ENCODE results near the gene PRLR.

Gene PRLR

GRCh38 chr5:35098214-35098613 is 132.1 kb downstream of the PRLR start:
- H3K79me2 ChIP-seq (ENCODE audit: low read length), result no peaks in the 10 kb centered on the region
- H3K27me3 ChIP-seq (ENCODE audit: low read depth, low read length), result no peaks in the 10 kb centered on the region
- H3K9me3 ChIP-seq (ENCODE audit: insufficient read depth, low read length), result no peaks in the 10 kb centered on the region
- no peak overlapping the region for H3K4me2 ChIP-seq (ENCODE audit: low read length)
- no peaks in the 10 kb centered on the region for H4K20me1 ChIP-seq (ENCODE audit: insufficient read depth, low read length)
- H3K9ac ChIP-seq (ENCODE audit: low read length), result no peak overlapping the region
- TF ChIP-seq CTCF (IDR thresholded peaks at IDR 0.05; ENCODE audit: low read depth, low read length) (no peak), EZH2phosphoT487 (IDR thresholded peaks at IDR 0.05; ENCODE audit: low read depth) (no peak)
- H2AFZ ChIP-seq (ENCODE audit: low read depth, low read length), result no peak overlapping the region
- H3K36me3 ChIP-seq (replicated peaks; ENCODE audit: low read depth, low read length), result no peaks in the 10 kb centered on the region
- H3K4me1 ChIP-seq (ENCODE audit: low read length), result peaks cover 4% of the 10 kb centered on the region; the same call in 1 of the 2 replicates
- H3K27ac ChIP-seq (ENCODE audit: low read length), result no peak overlapping the region
- no peak overlapping the region for H3K4me3 ChIP-seq (ENCODE audit: low read length)

DNA sequence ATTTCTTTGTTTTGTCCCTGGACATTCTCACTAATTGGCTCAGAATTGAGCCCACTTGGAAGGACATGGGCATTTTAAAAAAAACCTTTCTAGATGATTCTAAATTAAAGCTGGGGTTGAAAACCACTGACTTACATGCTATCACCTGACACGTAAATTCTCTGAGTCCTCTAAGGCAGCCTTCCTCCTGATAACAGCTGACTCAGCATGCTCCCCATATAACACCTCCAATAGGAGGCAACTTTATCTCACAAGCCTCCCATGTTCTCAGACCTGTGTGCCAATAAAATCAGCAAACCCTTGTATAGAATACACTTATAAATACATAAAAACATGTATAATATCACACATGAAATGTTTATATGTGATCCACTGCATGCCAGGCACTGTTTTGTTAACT is 133.4 kb downstream of the PRLR start:
- H3K79me2 ChIP-seq (ENCODE audit: low read length), result no peaks in the 10 kb centered on the region
- H3K4me2 ChIP-seq (ENCODE audit: low read length), result no peak overlapping the region
- H3K27me3 ChIP-seq (ENCODE audit: low read depth, low read length), result no peaks in the 10 kb centered on the region
- H2AFZ ChIP-seq (ENCODE audit: low read depth, low read length), result no peak overlapping the region
- no peaks in the 10 kb centered on the region for H4K20me1 ChIP-seq (ENCODE audit: insufficient read depth, low read length)
- TF ChIP-seq EZH2phosphoT487 (IDR thresholded peaks at IDR 0.05; ENCODE audit: low read depth), result no peak
- no peak for TF ChIP-seq CTCF (IDR thresholded peaks at IDR 0.05; ENCODE audit: low read depth, low read length)
- H3K36me3 ChIP-seq (replicated peaks; ENCODE audit: low read depth, low read length), result no peaks in the 10 kb centered on the region
- H3K9ac ChIP-seq (ENCODE audit: low read length), result no peak overlapping the region
- peaks cover 4% of the 10 kb centered on the region; the same call in 1 of the 2 replicates for H3K4me1 ChIP-seq (ENCODE audit: low read length)
- H3K9me3 ChIP-seq (ENCODE audit: insufficient read depth, low read length), result no peaks in the 10 kb centered on the region
- H3K27ac ChIP-seq (ENCODE audit: low read length), result no peak overlapping the region
- no peak overlapping the region for H3K4me3 ChIP-seq (ENCODE audit: low read length)

DNA sequence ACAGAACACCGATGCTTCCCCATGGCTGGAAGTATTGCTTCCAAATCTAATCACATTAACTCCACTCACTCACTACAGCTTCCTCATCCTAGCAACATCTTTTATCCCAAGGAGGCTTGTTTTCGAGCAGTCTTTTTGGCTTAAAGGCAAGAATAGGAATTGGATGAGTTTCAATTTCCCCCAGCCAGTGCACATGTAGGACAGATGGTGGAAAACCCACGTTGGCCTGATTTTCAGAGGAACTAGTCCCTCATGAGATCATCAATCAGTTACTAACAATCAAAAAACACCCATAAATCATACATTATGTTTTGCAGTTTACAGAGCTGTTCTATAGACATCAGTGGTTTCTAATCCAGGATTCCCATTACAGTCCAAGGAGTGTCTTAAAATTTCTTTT is 134.1 kb downstream of the PRLR start:
- Histone ChIP-seq H3K4me2 (ENCODE audit: low read length) (no peak overlapping the region), H2AFZ (ENCODE audit: low read depth, low read length) (no peak overlapping the region), H3K27me3 (ENCODE audit: low read depth, low read length) (no peaks in the 10 kb centered on the region), H3K4me3 (ENCODE audit: low read length) (no peak overlapping the region), H3K36me3 (replicated peaks; ENCODE audit: low read depth, low read length) (no peaks in the 10 kb centered on the region), H3K4me1 (ENCODE audit: low read length) (peaks cover 4% of the 10 kb centered on the region; the same call in 1 of the 2 replicates), H3K27ac (ENCODE audit: low read length) (no peak overlapping the region), H3K79me2 (ENCODE audit: low read length) (no peaks in the 10 kb centered on the region), H3K9me3 (ENCODE audit: insufficient read depth, low read length) (no peaks in the 10 kb centered on the region), H3K9ac (ENCODE audit: low read length) (no peak overlapping the region), H4K20me1 (ENCODE audit: insufficient read depth, low read length) (no peaks in the 10 kb centered on the region)
- TF ChIP-seq EZH2phosphoT487 (IDR thresholded peaks at IDR 0.05; ENCODE audit: low read depth) (no peak), CTCF (IDR thresholded peaks at IDR 0.05; ENCODE audit: low read depth, low read length) (no peak)

DNA sequence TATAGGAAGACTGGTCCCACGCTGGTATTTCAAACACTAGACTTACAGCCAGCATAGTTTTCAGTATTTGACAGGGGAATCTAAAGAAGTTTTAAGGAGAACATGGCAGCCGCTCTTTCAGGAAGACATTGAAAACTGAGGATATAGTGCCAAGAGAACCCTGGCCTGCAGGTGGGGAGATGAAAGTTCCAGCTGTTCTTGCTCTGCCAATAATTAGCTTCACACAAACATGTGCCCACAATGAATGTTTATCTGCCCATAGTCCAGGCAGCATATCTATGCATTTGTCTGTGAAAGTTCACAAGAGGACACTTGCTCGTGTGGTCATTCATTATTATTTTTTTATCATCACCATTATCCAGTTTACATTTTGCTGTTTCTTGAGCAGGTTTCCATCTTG is 134.9 kb downstream of the PRLR start:
- H3K9me3 ChIP-seq (ENCODE audit: insufficient read depth, low read length), result no peaks in the 10 kb centered on the region
- H3K4me2 ChIP-seq (ENCODE audit: low read length), result no peak overlapping the region
- no peak overlapping the region for H3K27ac ChIP-seq (ENCODE audit: low read length)
- H3K4me1 ChIP-seq (ENCODE audit: low read length), result peaks cover 4% of the 10 kb centered on the region; the same call in 1 of the 2 replicates
- H4K20me1 ChIP-seq (ENCODE audit: insufficient read depth, low read length), result no peaks in the 10 kb centered on the region
- no peak overlapping the region for H3K9ac ChIP-seq (ENCODE audit: low read length)
- no peaks in the 10 kb centered on the region for H3K79me2 ChIP-seq (ENCODE audit: low read length)
- no peak overlapping the region for H3K4me3 ChIP-seq (ENCODE audit: low read length)
- H3K27me3 ChIP-seq (ENCODE audit: low read depth, low read length), result no peaks in the 10 kb centered on the region
- no peak overlapping the region for H2AFZ ChIP-seq (ENCODE audit: low read depth, low read length)
- H3K36me3 ChIP-seq (replicated peaks; ENCODE audit: low read depth, low read length), result no peaks in the 10 kb centered on the region
- TF ChIP-seq CTCF (IDR thresholded peaks at IDR 0.05; ENCODE audit: low read depth, low read length) (no peak), EZH2phosphoT487 (IDR thresholded peaks at IDR 0.05; ENCODE audit: low read depth) (no peak)

Measured in OCI-LY3 (cell line).